Effector memory CD4-positive, alpha-beta T cell (primary cell): ENCODE results near the gene EMP2.
"Not testable (repeated sequence)": the region's sequence is repeated elsewhere in the genome, so short reads cannot be mapped to it uniquely, and the experiment has no call there.

Experiments
- DNase-seq, 3 donors: peaks; one replicate each; pipeline ENCODE4 v3.0.0-alpha.2; 2020
- H3K27ac ChIP-seq: 2 replicates; pipeline ENCODE4 v1.7.0; 2013; ENCODE audit warnings: mild to moderate bottlenecking, low read length, moderate library complexity; ENCODE audit not compliant: insufficient read depth, poor library complexity, severe bottlenecking
- H3K27me3 ChIP-seq: replicated peaks from 2 replicates; pipeline ENCODE4 v1.7.0; 2013; ENCODE audit warnings: mild to moderate bottlenecking, low read length; ENCODE audit not compliant: insufficient read depth, control insufficient read depth, poor library complexity, severe bottlenecking
- H3K36me3 ChIP-seq: 2 replicates; pipeline ENCODE4 v1.7.0; 2013; ENCODE audit warnings: mild to moderate bottlenecking, low read length, moderate library complexity; ENCODE audit not compliant: control insufficient read depth, insufficient read depth
- H3K4me1 ChIP-seq: 2 replicates; pipeline ENCODE4 v1.7.0; 2013; ENCODE audit warnings: low read length, mild to moderate bottlenecking; ENCODE audit not compliant: control insufficient read depth, insufficient read depth, poor library complexity, severe bottlenecking
- H3K4me3 ChIP-seq: 2 replicates; pipeline ENCODE4 v1.7.0; 2013; ENCODE audit warnings: low read length, low read depth, mild to moderate bottlenecking; ENCODE audit not compliant: insufficient read depth, poor library complexity, severe bottlenecking
- H3K9me3 ChIP-seq: 2 replicates; pipeline ENCODE4 v1.7.0; 2013; ENCODE audit warnings: mild to moderate bottlenecking, low read length, moderate library complexity; ENCODE audit not compliant: control insufficient read depth

Gene EMP2

GRCh38 chr16:10564591-10564990, 15.8 kb downstream of the EMP2 start:
- no peaks in the 10 kb centered on the region for H3K36me3 ChIP-seq
- H3K4me3 ChIP-seq, result no peak overlapping the region
- no peak for DNase-seq
- no peaks in the 10 kb centered on the region for H3K9me3 ChIP-seq
- no peaks in the 10 kb centered on the region for H3K4me1 ChIP-seq
- H3K27me3 ChIP-seq, result no peaks in the 10 kb centered on the region
- no peak overlapping the region for H3K27ac ChIP-seq

- Histone ChIP-seq H3K4me1 (no peaks in the 10 kb centered on the region), H3K36me3 (no peaks in the 10 kb centered on the region), H3K4me3 (no peak overlapping the region), H3K27me3 (no peaks in the 10 kb centered on the region), H3K27ac (no peak overlapping the region), H3K9me3 (no peaks in the 10 kb centered on the region)
- no peak for DNase-seq
Observed at GRCh38 chr16:10562361-10562899, 18.0 kb downstream of the EMP2 start.

DNA sequence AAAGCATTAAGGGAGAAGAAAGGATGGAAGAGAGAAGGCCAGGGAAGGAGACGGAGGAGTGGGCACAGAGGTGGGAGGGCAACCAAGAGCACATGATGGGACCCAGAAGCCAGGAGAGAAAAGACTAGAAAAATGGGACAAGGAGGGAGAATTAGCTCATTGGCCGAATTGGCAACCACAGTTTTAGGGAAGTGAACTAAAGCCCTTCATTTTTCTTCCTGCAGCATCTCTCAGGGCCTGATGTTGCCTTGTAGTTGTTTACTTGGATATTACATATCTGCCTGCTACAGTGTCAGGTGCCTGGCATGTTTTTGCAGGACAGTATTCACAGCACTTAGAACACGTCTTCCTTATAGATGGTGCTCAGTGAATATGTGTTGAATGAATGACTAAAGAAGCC, 19.0 kb downstream of the EMP2 start:
- H3K27me3 ChIP-seq, result no peaks in the 10 kb centered on the region
- no peak overlapping the region for H3K4me3 ChIP-seq
- no peaks in the 10 kb centered on the region for H3K36me3 ChIP-seq
- DNase-seq, result no peak
- no peak overlapping the region for H3K27ac ChIP-seq
- H3K9me3 ChIP-seq, result no peaks in the 10 kb centered on the region
- H3K4me1 ChIP-seq, result no peaks in the 10 kb centered on the region

DNA sequence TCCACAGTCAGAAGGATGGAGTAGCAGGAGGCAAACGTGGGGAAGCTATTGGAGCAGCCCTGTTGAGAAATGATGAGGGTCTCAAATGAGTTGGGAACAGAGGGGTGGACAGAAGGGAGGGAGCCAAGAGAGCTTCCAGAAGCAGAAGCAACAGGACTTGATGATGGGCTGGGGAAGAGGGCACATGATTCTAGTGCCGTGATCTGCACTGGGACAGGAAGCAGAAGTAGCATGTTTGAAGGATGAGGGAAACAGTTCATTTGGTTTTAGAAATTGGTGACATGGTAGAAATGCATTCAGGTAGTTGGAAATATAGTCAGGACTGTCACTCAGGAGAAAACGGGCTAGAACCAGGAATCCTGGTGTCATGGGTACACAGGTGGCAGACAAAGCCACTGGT, 19.4 kb downstream of the EMP2 start:
- DNase-seq, result no peak
- no peak overlapping the region for H3K27ac ChIP-seq
- no peaks in the 10 kb centered on the region for H3K27me3 ChIP-seq
- H3K36me3 ChIP-seq, result no peaks in the 10 kb centered on the region
- no peaks in the 10 kb centered on the region for H3K9me3 ChIP-seq
- no peaks in the 10 kb centered on the region for H3K4me1 ChIP-seq
- no peak overlapping the region for H3K4me3 ChIP-seq

- DNase-seq, H3K4me1 ChIP-seq, H3K36me3 ChIP-seq, H3K4me3 ChIP-seq, H3K27me3 ChIP-seq, H3K9me3 ChIP-seq, H3K27ac ChIP-seq: not testable (repeated sequence)
Observed at GRCh38 chr16:10559792-10560191, 20.6 kb downstream of the EMP2 start.

GRCh38 chr16:10558746-10559641, 21.4 kb downstream of the EMP2 start:
- no peak overlapping the region for H3K27ac ChIP-seq
- DNase-seq, result no peak
- no peaks in the 10 kb centered on the region for H3K9me3 ChIP-seq
- no peaks in the 10 kb centered on the region for H3K36me3 ChIP-seq
- no peaks in the 10 kb centered on the region for H3K4me1 ChIP-seq
- H3K27me3 ChIP-seq, result no peaks in the 10 kb centered on the region
- H3K4me3 ChIP-seq, result no peak overlapping the region

GRCh38 chr16:10558305-10558704, 22.1 kb downstream of the EMP2 start:
- Histone ChIP-seq H3K36me3 (no peaks in the 10 kb centered on the region), H3K27me3 (no peaks in the 10 kb centered on the region), H3K9me3 (no peaks in the 10 kb centered on the region), H3K27ac (no peak overlapping the region), H3K4me3 (no peak overlapping the region), H3K4me1 (no peaks in the 10 kb centered on the region)
- no peak for DNase-seq

- Histone ChIP-seq H3K27me3 (no peaks in the 10 kb centered on the region), H3K4me1 (no peaks in the 10 kb centered on the region), H3K36me3 (no peaks in the 10 kb centered on the region), H3K9me3 (no peaks in the 10 kb centered on the region), H3K4me3 (no peak overlapping the region), H3K27ac (no peak overlapping the region)
- DNase-seq, result no peak
Observed at GRCh38 chr16:10557750-10558149, 22.6 kb downstream of the EMP2 start.

- Histone ChIP-seq H3K9me3 (no peaks in the 10 kb centered on the region), H3K27ac (no peak overlapping the region), H3K4me1 (no peaks in the 10 kb centered on the region)
Observed at GRCh38 chr16:10556236-10556635, 24.2 kb downstream of the EMP2 start.

DNA sequence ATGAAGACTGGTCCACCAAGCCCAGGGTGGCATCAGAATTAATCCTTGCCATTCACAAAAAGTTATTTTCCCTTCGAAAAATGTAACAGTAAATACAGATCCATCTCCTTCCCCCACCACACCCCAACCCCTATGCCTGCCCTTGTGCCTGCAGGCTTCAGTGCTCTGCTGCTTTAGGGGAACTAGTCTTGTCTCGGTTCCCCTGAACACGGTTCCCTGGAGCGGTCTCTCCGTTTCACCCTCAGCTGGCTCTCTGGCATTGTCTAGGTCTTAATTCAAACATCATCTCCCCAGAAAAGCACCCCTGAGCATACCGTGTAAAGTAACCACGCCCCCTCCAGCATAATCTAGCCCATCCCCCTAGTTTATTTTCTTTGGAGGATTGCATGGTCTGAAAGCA, 25.8 kb downstream of the EMP2 start:
- Histone ChIP-seq H3K36me3 (no peaks in the 10 kb centered on the region), H3K27me3 (no peaks in the 10 kb centered on the region), H3K4me3 (no peak overlapping the region), H3K4me1 (no peaks in the 10 kb centered on the region), H3K27ac (no peak overlapping the region), H3K9me3 (no peaks in the 10 kb centered on the region)
- no peak for DNase-seq

More at GRCh38 chr16:10556236-10556635, 24.2 kb downstream of the EMP2 start:
- H3K36me3 ChIP-seq, result no peaks in the 10 kb centered on the region
- no peak overlapping the region for H3K4me3 ChIP-seq
- no peak for DNase-seq
- no peaks in the 10 kb centered on the region for H3K27me3 ChIP-seq
